MM.1S (cell line): ENCODE data around the gene BCL2L1.
A peak's percentile ranks its signal among the peaks of the same experiment; 100 is the strongest.

ENCODE experiments used
- DNase-seq: peaks from one replicate; pipeline ENCODE4 v3.0.0-alpha.2; 2015
- H2AFZ ChIP-seq: fragments of 300-600 bp; sonication (generic); 2 replicates; pipeline ENCODE4 v1.6.0; 2016; ENCODE audit warnings: antibody characterized with exemption, low read length
- H3F3A ChIP-seq: fragments of 300-600 bp; sonication (generic); 2 replicates; pipeline ENCODE4 v1.6.1; 2016; ENCODE audit warnings: mild to moderate bottlenecking, antibody characterized with exemption, low read length, moderate library complexity, mixed read lengths; ENCODE audit not compliant: insufficient read depth
- H3K27ac ChIP-seq: fragments of 300-600 bp; sonication (generic); 2 replicates; pipeline ENCODE4 v1.5.1; 2016; ENCODE audit warnings: mild to moderate bottlenecking, low read length
- H3K27me3 ChIP-seq: fragments of 300-600 bp; sonication (generic); replicated peaks from 2 replicates; pipeline ENCODE4 v1.6.0; 2016; ENCODE audit warnings: low read length; ENCODE audit not compliant: insufficient read depth
- H3K36me3 ChIP-seq: fragments of 300-600 bp; sonication (generic); replicated peaks from 2 replicates; pipeline ENCODE4 v1.6.1; 2016; ENCODE audit warnings: mild to moderate bottlenecking, low read length, mixed read lengths; ENCODE audit not compliant: insufficient read depth
- H3K4me1 ChIP-seq: fragments of 300-600 bp; sonication (generic); 2 replicates; pipeline ENCODE4 v1.6.1; 2016; ENCODE audit warnings: low read length, mixed read lengths
- H3K4me2 ChIP-seq: fragments of 300-600 bp; sonication (generic); 2 replicates; pipeline ENCODE4 v1.6.0; 2016; ENCODE audit warnings: low read depth, low read length
- H3K4me3 ChIP-seq: fragments of 300-600 bp; sonication (generic); 2 replicates; pipeline ENCODE4 v1.5.1; 2016; ENCODE audit warnings: low read length, mixed read lengths
- H3K79me2 ChIP-seq: fragments of 300-600 bp; sonication (generic); 2 replicates; pipeline ENCODE4 v1.6.1; 2016; ENCODE audit warnings: mixed run types, low read length, mixed read lengths
- H3K9ac ChIP-seq: fragments of 300-600 bp; sonication (generic); 2 replicates; pipeline ENCODE4 v1.6.1; 2016; ENCODE audit warnings: low read length, mixed read lengths
- H3K9me2 ChIP-seq: fragments of 300-600 bp; sonication (generic); replicated peaks from 2 replicates; pipeline ENCODE4 v1.6.1; 2016; ENCODE audit warnings: mild to moderate bottlenecking, low read length, mixed read lengths; ENCODE audit not compliant: insufficient read depth
- H3K9me3 ChIP-seq: fragments of 300-600 bp; sonication (generic); replicated peaks from 2 replicates; pipeline ENCODE4 v1.6.1; 2016; ENCODE audit warnings: mild to moderate bottlenecking, low read length, mixed read lengths; ENCODE audit not compliant: insufficient read depth
- H4K20me1 ChIP-seq: fragments of 300-600 bp; sonication (generic); 2 replicates; pipeline ENCODE4 v1.6.1; 2016; ENCODE audit warnings: mild to moderate bottlenecking, low read length, moderate library complexity, mixed read lengths; ENCODE audit not compliant: insufficient read depth
- EZH2 ChIP-seq: fragments of 300-600 bp; sonication (generic); optimal IDR thresholded peaks from 2 replicates; pipeline ENCODE3; 2017; ENCODE audit warnings: low read depth, mild to moderate bottlenecking, antibody characterized with exemption, low read length, mixed read lengths
- EZH2phosphoT487 ChIP-seq: fragments of 300-600 bp; sonication (generic); IDR thresholded peaks from 2 replicates; pipeline ENCODE4 v1.6.1; 2018; ENCODE audit warnings: antibody characterized with exemption, low read length
- TF ChIP-seq, protein P1 (sequence below): fragments of 300-600 bp; sonication (generic); IDR thresholded peaks from 2 replicates; pipeline ENCODE4 v1.5.1; 2016; ENCODE audit warnings: antibody characterized with exemption, low read length, mixed read lengths

The BCL2L1 gene

DNA sequence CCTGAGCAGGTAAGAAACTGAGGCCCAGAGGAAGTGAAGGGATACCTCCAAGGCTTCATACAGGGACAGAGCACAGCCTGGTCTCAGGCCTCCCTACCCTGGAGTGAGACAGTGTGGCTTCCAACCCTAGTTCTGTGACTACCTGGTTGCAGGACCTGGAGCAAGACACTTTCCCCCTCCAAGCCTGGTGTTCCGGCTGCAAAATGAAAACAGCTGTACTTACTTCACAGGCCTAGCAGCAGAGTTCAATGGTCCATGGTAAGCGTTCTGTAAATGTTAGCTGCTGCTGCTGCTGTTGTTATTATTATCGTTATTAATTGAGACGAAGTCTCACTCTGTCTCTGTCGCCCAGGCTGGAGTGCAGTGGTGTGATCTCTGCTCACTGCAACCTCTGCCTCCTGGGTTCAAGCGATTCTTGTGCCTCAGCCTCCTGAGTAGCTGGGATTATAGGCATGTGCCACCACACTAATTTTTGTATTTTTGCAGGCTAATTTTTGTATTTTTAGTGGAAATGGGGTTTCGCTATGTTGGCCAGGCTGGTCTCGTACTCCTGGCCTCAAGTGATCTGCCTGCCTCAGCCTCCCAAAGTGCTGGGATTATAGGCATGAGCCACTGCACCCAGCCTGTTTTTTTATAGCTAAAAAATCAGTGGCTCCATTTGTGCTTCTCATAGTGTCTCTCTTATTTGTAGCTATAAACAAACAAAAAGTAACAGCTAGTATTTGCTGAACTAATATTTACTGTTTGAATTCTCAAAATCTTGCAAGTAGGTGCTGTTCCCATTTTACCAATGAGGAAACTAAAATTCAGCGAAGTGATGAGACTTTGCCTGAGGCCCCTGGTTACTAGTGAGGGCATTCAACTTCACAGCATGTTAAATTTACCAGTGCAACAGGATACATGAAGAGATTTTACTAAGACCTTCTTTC, 43.0 kb downstream of the BCL2L1 start:
- Histone ChIP-seq H2AFZ (no peak overlapping the region), H3K9me2 (no peaks in the 10 kb centered on the region), H3K36me3 (peaks cover 12% of the 10 kb centered on the region; the same call in 1 of the 2 replicates), H3F3A (peaks cover 58% of the 10 kb centered on the region), H3K4me2 (peak overlapping the region; percentile 27; the same call in 1 of the 2 replicates), H3K27ac (peak overlapping the region; percentile 49; the same call in 1 of the 2 replicates), H4K20me1 (no peaks in the 10 kb centered on the region), H3K9me3 (no peaks in the 10 kb centered on the region), H3K27me3 (no peaks in the 10 kb centered on the region), H3K9ac (no peak overlapping the region), H3K4me3 (no peak overlapping the region), H3K4me1 (peaks cover 91% of the 10 kb centered on the region), H3K79me2 (peaks cover 100% of the 10 kb centered on the region)
- no peak for DNase-seq
- TF ChIP-seq EZH2phosphoT487 (no peak), EZH2 (no peak)
- TF ChIP-seq, protein P1, sequence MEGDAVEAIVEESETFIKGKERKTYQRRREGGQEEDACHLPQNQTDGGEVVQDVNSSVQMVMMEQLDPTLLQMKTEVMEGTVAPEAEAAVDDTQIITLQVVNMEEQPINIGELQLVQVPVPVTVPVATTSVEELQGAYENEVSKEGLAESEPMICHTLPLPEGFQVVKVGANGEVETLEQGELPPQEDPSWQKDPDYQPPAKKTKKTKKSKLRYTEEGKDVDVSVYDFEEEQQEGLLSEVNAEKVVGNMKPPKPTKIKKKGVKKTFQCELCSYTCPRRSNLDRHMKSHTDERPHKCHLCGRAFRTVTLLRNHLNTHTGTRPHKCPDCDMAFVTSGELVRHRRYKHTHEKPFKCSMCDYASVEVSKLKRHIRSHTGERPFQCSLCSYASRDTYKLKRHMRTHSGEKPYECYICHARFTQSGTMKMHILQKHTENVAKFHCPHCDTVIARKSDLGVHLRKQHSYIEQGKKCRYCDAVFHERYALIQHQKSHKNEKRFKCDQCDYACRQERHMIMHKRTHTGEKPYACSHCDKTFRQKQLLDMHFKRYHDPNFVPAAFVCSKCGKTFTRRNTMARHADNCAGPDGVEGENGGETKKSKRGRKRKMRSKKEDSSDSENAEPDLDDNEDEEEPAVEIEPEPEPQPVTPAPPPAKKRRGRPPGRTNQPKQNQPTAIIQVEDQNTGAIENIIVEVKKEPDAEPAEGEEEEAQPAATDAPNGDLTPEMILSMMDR: no peak

DNA sequence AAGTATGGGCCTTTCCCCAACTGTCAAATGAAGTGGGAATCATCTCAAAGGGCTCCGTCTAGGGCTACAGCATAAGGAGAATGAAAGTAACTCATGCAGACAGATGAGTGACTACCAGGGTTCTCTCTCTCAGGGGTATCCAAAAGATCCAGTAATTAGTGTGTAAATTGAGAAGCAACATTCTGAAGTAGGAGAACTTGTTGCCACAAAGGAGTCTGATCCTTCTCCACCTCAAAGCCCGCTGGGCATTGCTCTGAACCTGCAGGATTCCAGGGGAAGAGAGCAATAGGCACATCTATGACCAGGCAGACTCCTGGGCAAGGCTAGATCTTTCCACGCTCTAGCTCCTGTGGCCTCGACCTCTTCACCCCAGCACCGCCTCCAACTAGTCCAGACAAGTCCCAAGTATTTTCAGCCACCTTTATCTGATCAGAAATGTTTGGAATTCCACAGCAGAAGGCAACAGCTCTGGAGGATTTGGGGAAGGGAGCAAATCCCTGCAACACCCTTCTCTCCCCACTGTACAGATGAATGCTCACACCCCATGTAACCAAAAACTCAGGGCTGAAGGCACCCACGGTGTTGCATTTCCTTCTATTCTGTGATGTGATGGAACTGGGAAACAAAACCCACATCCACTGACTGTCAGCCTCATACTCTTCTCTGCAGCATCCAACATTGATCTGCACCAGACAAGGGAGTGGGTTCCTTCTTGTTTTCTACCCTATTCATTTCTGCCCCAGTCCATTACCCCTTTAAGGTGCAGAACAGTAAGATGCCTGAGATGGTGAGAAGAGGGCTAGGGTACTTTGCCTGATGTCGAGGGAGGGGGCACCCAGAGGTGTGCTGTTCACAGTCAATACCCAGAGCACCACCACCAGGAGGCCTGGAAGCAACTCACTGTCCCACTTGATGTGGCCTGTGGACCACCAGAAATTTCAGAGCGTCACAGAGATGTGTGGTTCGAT, 44.0 kb downstream of the BCL2L1 start:
- H3K27me3 ChIP-seq: no peaks in the 10 kb centered on the region
- H3K9me3 ChIP-seq: no peaks in the 10 kb centered on the region
- DNase-seq: no peak
- peaks cover 8% of the 10 kb centered on the region; the same call in 1 of the 2 replicates for H3K36me3 ChIP-seq
- no peaks in the 10 kb centered on the region for H4K20me1 ChIP-seq
- peaks cover 100% of the 10 kb centered on the region for H3K79me2 ChIP-seq
- H3K27ac ChIP-seq: peak overlapping the region; percentile 49; the same call in 1 of the 2 replicates
- H3K4me1 ChIP-seq: peaks cover 91% of the 10 kb centered on the region
- H3K4me2 ChIP-seq: peak overlapping the region; percentile 27; the same call in 1 of the 2 replicates
- H2AFZ ChIP-seq: no peak overlapping the region
- TF ChIP-seq EZH2: no peak
- TF ChIP-seq, protein P1: no peak
- no peak for TF ChIP-seq EZH2phosphoT487
- H3F3A ChIP-seq: peaks cover 51% of the 10 kb centered on the region
- no peak overlapping the region for H3K4me3 ChIP-seq
- no peaks in the 10 kb centered on the region for H3K9me2 ChIP-seq
- no peak overlapping the region for H3K9ac ChIP-seq

DNA sequence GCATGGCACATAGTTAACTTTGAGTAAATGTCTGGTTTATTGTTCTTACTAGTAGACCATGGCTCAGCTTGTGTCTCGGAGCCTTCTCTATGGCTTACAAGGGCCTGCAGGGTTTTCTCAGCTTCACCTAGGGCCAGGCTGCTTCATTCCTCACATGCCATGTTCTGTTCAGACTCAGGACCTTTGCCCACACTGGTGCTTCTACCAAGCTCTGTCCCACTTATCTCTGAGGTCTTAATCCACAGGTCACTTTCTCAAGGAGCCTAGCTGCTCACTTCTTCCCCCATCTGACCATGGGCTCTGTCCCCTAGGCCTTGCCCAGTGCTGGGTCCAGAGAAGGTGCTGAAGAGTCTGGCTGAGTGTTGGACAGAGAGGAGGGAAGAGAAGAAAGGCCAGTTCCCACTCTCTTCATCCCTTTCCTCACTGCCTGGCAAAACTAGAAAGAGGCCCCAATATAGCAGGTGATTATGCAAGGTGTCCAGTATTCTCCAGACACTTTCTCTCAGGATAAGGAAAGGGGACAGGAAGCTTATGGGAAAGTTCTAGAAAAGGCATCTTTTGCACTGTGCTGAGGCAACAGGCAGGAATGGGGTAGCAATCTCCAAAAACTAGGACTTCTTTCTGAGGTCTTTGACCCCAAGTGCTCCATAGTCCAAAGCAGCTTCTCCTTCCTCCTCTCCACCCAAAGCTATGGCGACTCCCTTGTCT, 45.0 kb downstream of the BCL2L1 start:
- no peaks in the 10 kb centered on the region for H4K20me1 ChIP-seq

More for the DNA sequence above, 45.0 kb downstream of the BCL2L1 start:
- H3F3A ChIP-seq: peaks cover 51% of the 10 kb centered on the region
- no peaks in the 10 kb centered on the region for H3K9me2 ChIP-seq
- H3K9ac ChIP-seq: peak overlapping the region; percentile 22; the same call in 1 of the 2 replicates
- H3K79me2 ChIP-seq: peaks cover 100% of the 10 kb centered on the region
- peak overlapping the region; percentile 49; the same call in 1 of the 2 replicates for H3K27ac ChIP-seq
- no peak overlapping the region for H2AFZ ChIP-seq
- H3K36me3 ChIP-seq: 0 out of 2 replicates have a peak, but pooled peaks cover 9% of the 10 kb centered on the region
- no peak overlapping the region for H3K4me3 ChIP-seq
- TF ChIP-seq, protein P1: no peak
- no peak for TF ChIP-seq EZH2phosphoT487
- TF ChIP-seq EZH2: no peak
- H3K4me1 ChIP-seq: peaks cover 86% of the 10 kb centered on the region
- no peaks in the 10 kb centered on the region for H3K27me3 ChIP-seq
- H3K4me2 ChIP-seq: peak overlapping the region; percentile 20; the same call in 1 of the 2 replicates
- DNase-seq: no peak
- H3K9me3 ChIP-seq: no peaks in the 10 kb centered on the region
